CD14-positive monocyte (primary cell): Measurements from ENCODE around the gene CRADD. TPM values are rescaled to one million over a fixed set of nuclear protein-coding genes. Genes with fewer than 3 reads are reported as not detected.
A peak's percentile ranks its signal among the peaks of the same experiment; 100 is the strongest.

Experiments
- DNase-seq, 3 donors: peaks; one replicate each; pipeline ENCODE4 v3.0.0-alpha.2; 2011 to 2022
- H2AFZ ChIP-seq: 2 replicates; pipeline ENCODE4 v1.6.0; 2012; ENCODE audit warnings: mild to moderate bottlenecking, low read depth, low read length, inconsistent platforms; ENCODE audit not compliant: insufficient read depth, poor library complexity, severe bottlenecking
- H3K27ac ChIP-seq, 2 donors: 1 replicate in 1 of 2; 2 replicates in 1 of 2; pipeline ENCODE4 v1.5.1; 2012 to 2013; ENCODE audit warnings: low read length in 2 of 2, control low read depth in 1 of 2, inconsistent platforms in 1 of 2, low read depth in 1 of 2, mild to moderate bottlenecking in 1 of 2
- H3K27me3 ChIP-seq, 2 donors: one replicate each; pipeline versions ENCODE4 v1.6.0 to v1.6.1; 2011 to 2013; ENCODE audit warnings: low read length in 2 of 2; ENCODE audit not compliant: control insufficient read depth in 2 of 2, insufficient read depth in 2 of 2
- H3K36me3 ChIP-seq, 2 donors: replicated peaks in 1 of 2; 1 replicate in 1 of 2; 2 replicates in 1 of 2; pipeline versions ENCODE4 v1.5.1 to v1.6.1; 2012 to 2013; ENCODE audit warnings: low read length in 2 of 2, control low read depth in 1 of 2, inconsistent platforms in 1 of 2, mild to moderate bottlenecking in 1 of 2; ENCODE audit not compliant: insufficient read depth in 2 of 2, control insufficient read depth in 1 of 2
- H3K4me1 ChIP-seq, 2 donors: 1 replicate in 1 of 2; 2 replicates in 1 of 2; pipeline versions ENCODE4 v1.5.1 to v1.6.1; 2012 to 2013; ENCODE audit warnings: low read length in 2 of 2, control low read depth in 1 of 2, inconsistent platforms in 1 of 2, mild to moderate bottlenecking in 1 of 2, moderate library complexity in 1 of 2; ENCODE audit not compliant: insufficient read depth in 2 of 2, control insufficient read depth in 1 of 2
- H3K4me2 ChIP-seq: replicated peaks from 2 replicates; pipeline ENCODE3; 2012; ENCODE audit warnings: low read length, moderate library complexity, mild to moderate bottlenecking; ENCODE audit not compliant: poor library complexity, severe bottlenecking; ENCODE audit errors: extremely low read depth
- H3K4me3 ChIP-seq, 3 experiments: fragments of 200-600 bp in 1 of 3; sonication (generic) in 1 of 3; replicated peaks in 1 of 3; 1 replicate in 2 of 3; 2 replicates in 1 of 3; pipeline ENCODE4 v1.5.1; 2011 to 2013; ENCODE audit warnings: low read length in 3 of 3, mild to moderate bottlenecking in 3 of 3, control low read depth in 2 of 3, low read depth in 2 of 3, inconsistent platforms in 1 of 3, moderate library complexity in 1 of 3
- H3K79me2 ChIP-seq: 2 replicates; pipeline ENCODE4 v1.6.0; 2012; ENCODE audit warnings: mild to moderate bottlenecking, control low read depth, inconsistent platforms, low read length, moderate library complexity; ENCODE audit not compliant: insufficient read depth
- H3K9ac ChIP-seq: 2 replicates; pipeline ENCODE4 v1.6.0; 2017; ENCODE audit warnings: low read length, mild to moderate bottlenecking; ENCODE audit not compliant: insufficient read depth, poor library complexity, severe bottlenecking
- H3K9me3 ChIP-seq, 2 donors: replicated peaks in 1 of 2; 1 replicate in 1 of 2; 2 replicates in 1 of 2; pipeline versions ENCODE4 v1.5.1 to v1.6.1; 2012 to 2013; ENCODE audit warnings: low read length in 2 of 2, control low read depth in 1 of 2; ENCODE audit not compliant: control insufficient read depth in 1 of 2, insufficient read depth in 1 of 2
- H4K20me1 ChIP-seq: 2 replicates; pipeline ENCODE4 v1.6.0; 2012; ENCODE audit warnings: mild to moderate bottlenecking, low read length, control low read depth, moderate library complexity; ENCODE audit not compliant: insufficient read depth
- H3K27ac Mint-ChIP-seq, 7 donors: one replicate each; pipeline ENCODE4 v1.8.0; 2020; ENCODE audit warnings: mild to moderate bottlenecking in 7 of 7, mixed read lengths in 7 of 7, moderate library complexity in 6 of 7, inconsistent platforms in 2 of 7
- H3K27me3 Mint-ChIP-seq, 3 donors: one replicate each; pipeline ENCODE4 v1.8.0; 2021 to 2022; ENCODE audit warnings: low read depth in 3 of 3, mild to moderate bottlenecking in 3 of 3, mixed read lengths in 3 of 3, moderate library complexity in 3 of 3, inconsistent platforms in 1 of 3
- H3K36me3 Mint-ChIP-seq, 2 donors: one replicate each; pipeline ENCODE4 v1.8.0; 2020; ENCODE audit warnings: mixed read lengths in 2 of 2, inconsistent platforms in 1 of 2, mild to moderate bottlenecking in 1 of 2
- H3K4me1 Mint-ChIP-seq: one replicate; pipeline ENCODE4 v1.8.0; 2020; ENCODE audit warnings: mild to moderate bottlenecking, mixed read lengths
- H3K4me3 Mint-ChIP-seq, 2 donors: one replicate each; pipeline ENCODE4 v1.8.0; 2020; ENCODE audit warnings: mild to moderate bottlenecking in 2 of 2, mixed read lengths in 2 of 2, moderate library complexity in 1 of 2
- H3K9me3 Mint-ChIP-seq, 7 donors: one replicate each; pipeline ENCODE4 v1.8.0; 2020 to 2022; ENCODE audit warnings: mixed read lengths in 7 of 7, mild to moderate bottlenecking in 6 of 7, moderate library complexity in 6 of 7, inconsistent platforms in 2 of 7
- CTCF ChIP-seq: fragments of 200-600 bp; IDR thresholded peaks from one replicate; pipeline ENCODE4 v1.8.0; 2022; ENCODE audit warnings: antibody characterized with exemption, mild to moderate bottlenecking
- WGBS: methylation state at CpG from one replicate; pipeline ENCODE4 v1.1.5; 2013; ENCODE audit warnings: missing lambda C conversion rate; ENCODE audit not compliant: insufficient coverage; 5-methylcytosine and 5-hydroxymethylcytosine counted together
- intact Hi-C, 2 donors: fragments of 100-400 bp; cut with micrococcal nuclease; formaldehyde crosslinking; loops; one replicate each; pipeline versions ENCODE4 v1.15.0 to v1.15.1; 2023
- polyA plus RNA-seq, 3 donors: library from polyadenylated mRNA; depleted of rRNA in 1 of 3; unstranded in 2 of 3; stranded (reverse) in 1 of 3; fragments of 300-500 nt in 2 of 3; fragments of >200 nt in 1 of 3; fragmentation: Illumina TruSeq in 2 of 3; gene quantifications; 1 replicate in 2 of 3; 2 replicates in 1 of 3; pipeline ENCODE4 v1.2.3, GENCODE V29; 2012 to 2021

CRADD gene
- polyA plus RNA-seq, 3 donors = 5.6 to 12.2 (median 11.2) TPM

- Histone ChIP-seq H2AFZ (no peak overlapping the region), H3K4me1 (peaks cover 10 to 15% of the 10 kb centered on the region in 2 donors), H3K27ac (no peak overlapping the region), H3K79me2 (no peaks in the 10 kb centered on the region), H3K9ac (no peak overlapping the region), H3K4me2 (no peak overlapping the region), H3K27me3 (no peaks in the 10 kb centered on the region), H3K9me3 (no peaks in the 10 kb centered on the region), H4K20me1 (no peaks in the 10 kb centered on the region), H3K4me3 (no peak overlapping the region), H3K36me3 (no peaks in the 10 kb centered on the region)
- Mint-ChIP-seq H3K9me3 (peaks cover 0 to 2% (median 0%) of the 10 kb centered on the region in 7 donors), H3K36me3 (no peaks in the 10 kb centered on the region), H3K27me3 (peaks cover 0 to 1% (median 0%) of the 10 kb centered on the region in 3 donors), H3K4me3 (no peak overlapping the region), H3K4me1 (peaks cover 11% of the 10 kb centered on the region), H3K27ac (no peak overlapping the region)
- TF ChIP-seq CTCF = no peak
- intact Hi-C loops = no loop called here
- no peak for DNase-seq
- WGBS = 94% methylated on average over 5 of the region's 18 CpGs
Observed at GRCh38 chr12:93886533-93887511, 209.6 kb downstream of the CRADD start.

GRCh38 chr12:93888964-93889363 is 211.8 kb downstream of the CRADD start:
- TF ChIP-seq CTCF = no peak
- Mint-ChIP-seq H3K4me3 (no peak overlapping the region), H3K9me3 (peaks cover 0 to 2% (median 0%) of the 10 kb centered on the region in 7 donors), H3K4me1 (peaks cover 12% of the 10 kb centered on the region), H3K36me3 (no peaks in the 10 kb centered on the region), H3K27me3 (peaks cover 0 to 2% (median 1%) of the 10 kb centered on the region in 3 donors), H3K27ac (peak overlapping the region in 1 of 7 donors; percentile 3)
- no peak for DNase-seq
- no peak overlapping the region for H3K27ac ChIP-seq
- 94% methylated on average over 2 of the region's 3 CpGs for WGBS
- H3K4me3 ChIP-seq = no peak overlapping the region
- no peak overlapping the region for H2AFZ ChIP-seq
- intact Hi-C loops = no loop called here
- no peaks in the 10 kb centered on the region for H3K79me2 ChIP-seq
- peaks cover 10 to 15% of the 10 kb centered on the region in 2 donors for H3K4me1 ChIP-seq
- no peaks in the 10 kb centered on the region for H3K9me3 ChIP-seq
- peak overlapping the region; percentile 32 for H3K4me2 ChIP-seq
- H3K9ac ChIP-seq = no peak overlapping the region
- no peaks in the 10 kb centered on the region for H4K20me1 ChIP-seq
- H3K27me3 ChIP-seq = no peaks in the 10 kb centered on the region
- no peaks in the 10 kb centered on the region for H3K36me3 ChIP-seq
